GM12873 (cell line): ENCODE data around the gene OTUD3.

ENCODE experiments used
- TF ChIP-seq, protein P1 (sequence below): IDR thresholded peaks from 2 replicates; pipeline ENCODE4 v1.5.1; 2012; ENCODE audit warnings: low read depth, mild to moderate bottlenecking, moderate library complexity, low read length, control low read depth; ENCODE audit not compliant: insufficient read depth; ENCODE audit errors: missing control alignments

The OTUD3 gene

DNA sequence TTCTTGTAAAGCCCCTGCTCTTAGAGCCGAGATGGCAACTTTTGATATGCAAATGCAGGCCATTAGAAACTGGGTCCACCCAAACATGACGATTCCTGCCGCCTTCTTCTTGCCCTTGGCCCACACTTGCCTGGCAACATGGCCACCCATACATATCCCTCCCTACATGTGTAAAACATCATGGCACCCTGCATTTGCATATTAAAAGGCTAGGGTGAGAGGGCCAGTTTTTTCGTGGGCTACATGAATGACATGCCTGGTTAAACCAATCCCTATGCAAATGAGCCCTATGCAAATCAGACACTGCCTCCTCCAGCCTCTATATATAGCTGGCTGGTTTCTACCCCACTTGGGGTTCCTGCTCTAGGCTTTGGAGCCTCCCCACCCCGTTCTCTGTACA, 78.4 kb downstream of the OTUD3 start:
- TF ChIP-seq, protein P1, sequence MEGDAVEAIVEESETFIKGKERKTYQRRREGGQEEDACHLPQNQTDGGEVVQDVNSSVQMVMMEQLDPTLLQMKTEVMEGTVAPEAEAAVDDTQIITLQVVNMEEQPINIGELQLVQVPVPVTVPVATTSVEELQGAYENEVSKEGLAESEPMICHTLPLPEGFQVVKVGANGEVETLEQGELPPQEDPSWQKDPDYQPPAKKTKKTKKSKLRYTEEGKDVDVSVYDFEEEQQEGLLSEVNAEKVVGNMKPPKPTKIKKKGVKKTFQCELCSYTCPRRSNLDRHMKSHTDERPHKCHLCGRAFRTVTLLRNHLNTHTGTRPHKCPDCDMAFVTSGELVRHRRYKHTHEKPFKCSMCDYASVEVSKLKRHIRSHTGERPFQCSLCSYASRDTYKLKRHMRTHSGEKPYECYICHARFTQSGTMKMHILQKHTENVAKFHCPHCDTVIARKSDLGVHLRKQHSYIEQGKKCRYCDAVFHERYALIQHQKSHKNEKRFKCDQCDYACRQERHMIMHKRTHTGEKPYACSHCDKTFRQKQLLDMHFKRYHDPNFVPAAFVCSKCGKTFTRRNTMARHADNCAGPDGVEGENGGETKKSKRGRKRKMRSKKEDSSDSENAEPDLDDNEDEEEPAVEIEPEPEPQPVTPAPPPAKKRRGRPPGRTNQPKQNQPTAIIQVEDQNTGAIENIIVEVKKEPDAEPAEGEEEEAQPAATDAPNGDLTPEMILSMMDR, result no peak
